Right renal pelvis (tissue), 4 donors: ENCODE measurements around the gene ADRB1. TPM values are rescaled to one million over a fixed set of nuclear protein-coding genes. Genes with fewer than 3 reads are reported as not detected.

Experiments
- DNase-seq, 4 donors: peaks; one replicate each; pipeline ENCODE4 v3.0.0-alpha.2; 2013; ENCODE audit warnings: low read depth in 4 of 4, low spot score in 3 of 4, missing footprints in 1 of 4
- polyA plus RNA-seq, 4 donors: library from polyadenylated mRNA; unstranded; fragments of 120-200 nt; gene quantifications; one replicate each; pipeline ENCODE4 v1.2.1, GENCODE V29; 2013; ENCODE audit not compliant: insufficient read length in 4 of 4

Gene ADRB1
- polyA plus RNA-seq, 4 donors: 0.06 to 0.09 (median 0.07) TPM

- no peak for DNase-seq
These were observed 39.4 kb downstream of the ADRB1 start for GRCh38 chr10:114083040-114083439.

- no peak for DNase-seq
These were observed 40.5 kb downstream of the ADRB1 start for GRCh38 chr10:114084215-114084614.

- DNase-seq: no peak
These were observed 43.6 kb downstream of the ADRB1 start for GRCh38 chr10:114087255-114087654.

- no peak for DNase-seq
These were observed 44.0 kb downstream of the ADRB1 start for GRCh38 chr10:114087655-114088054.

- DNase-seq: no peak
These were observed 51.1 kb downstream of the ADRB1 start for GRCh38 chr10:114094795-114095194.

GRCh38 chr10:114095559-114096337 is 52.1 kb downstream of the ADRB1 start:
- no peak for DNase-seq

Other genes starting within 250 kb of the ADRB1 start
- 10 to 100 TPM; 14.1 to 17.4 (median 16.9) TPM for gene DCLRE1A, start 189.8 kb upstream of the ADRB1 start, polyA plus RNA-seq
- gene NHLRC2, start 189.2 kb upstream of the ADRB1 start, polyA plus RNA-seq: 10 to 100 TPM; 15.9 to 25.6 (median 20.6) TPM
- gene CCDC186, start 130.3 kb downstream of the ADRB1 start, polyA plus RNA-seq: 10 to 100 TPM; 21.3 to 28.1 (median 23.9) TPM
- under 1 TPM in 1 of 4 donors, not detected in 3; 0.04 TPM for gene TDRD1, start 135.5 kb downstream of the ADRB1 start, polyA plus RNA-seq
- 1 to 10 TPM; 1.9 to 2.4 (median 1.9) TPM for gene VWA2, start 195.4 kb downstream of the ADRB1 start, polyA plus RNA-seq